A549 (cell line): Measurements from ENCODE around the gene ORAI1.

ENCODE experiments used
- CEBPB ChIP-seq, 2 experiments: fragments of >200 bp in 1 of 2; sonication (Bioruptor Twin) in 1 of 2; formaldehyde crosslinking in 1 of 2; IDR thresholded peaks; 2 replicates each; pipeline ENCODE4 v1.6.1; 2012 to 2016
- EP300 ChIP-seq, 2 experiments: fragments of >200 bp; sonication (Bioruptor Twin); formaldehyde crosslinking; IDR thresholded peaks; 2 replicates in 1 of 2; 3 replicates in 1 of 2; pipeline ENCODE4 v1.6.1; 2016 to 2017
- ESRRA ChIP-seq: fragments of 150-350 bp; IDR thresholded peaks from 2 replicates; pipeline ENCODE4 v1.6.1; 2014; ENCODE audit warnings: mild to moderate bottlenecking, low read length, borderline replicate concordance
- GATA3 ChIP-seq: IDR thresholded peaks from 2 replicates; pipeline ENCODE4 v1.6.1; 2012; ENCODE audit warnings: borderline replicate concordance
- KDM1A ChIP-seq: fragments of 200-600 bp; sonication (generic); IDR thresholded peaks from 2 replicates; pipeline ENCODE4 v1.6.1; 2016; ENCODE audit warnings: low read depth, mild to moderate bottlenecking
- POLR2A ChIP-seq: IDR thresholded peaks from 2 replicates; pipeline ENCODE4 v1.6.1; 2012; ENCODE audit warnings: mild to moderate bottlenecking, low read length
- RFX5 ChIP-seq: fragments of 450-650 bp; IDR thresholded peaks from 2 replicates; pipeline ENCODE4 v1.7.1; 2014; ENCODE audit warnings: antibody characterized with exemption, mild to moderate bottlenecking, moderate library complexity
- TP53 ChIP-seq: fragments of 250-450 bp; sonication (Bioruptor Pico); IDR thresholded peaks from 2 replicates; pipeline ENCODE4 v1.5.0; 2021; ENCODE audit warnings: mild to moderate bottlenecking, moderate library complexity
- ZC3H11A ChIP-seq: fragments of 450-650 bp; IDR thresholded peaks from 2 replicates; pipeline ENCODE4 v1.6.1; 2014; ENCODE audit warnings: antibody characterized with exemption, mild to moderate bottlenecking
- TF ChIP-seq, protein P1 (sequence below): fragments of >200 bp; sonication (Bioruptor Twin); formaldehyde crosslinking; IDR thresholded peaks from 3 replicates; pipeline ENCODE4 v1.5.1; 2016
- TF ChIP-seq, protein P2 (sequence below): IDR thresholded peaks from 2 replicates; pipeline ENCODE4 v1.6.1; 2012
- TF ChIP-seq, protein P3 (sequence below): IDR thresholded peaks from 2 replicates; pipeline ENCODE4 v1.6.1; 2012
- TF ChIP-seq, protein P4 (sequence below): fragments of >200 bp; sonication (Bioruptor Twin); formaldehyde crosslinking; IDR thresholded peaks from 3 replicates; pipeline ENCODE4 v1.6.1; 2016

DNA sequence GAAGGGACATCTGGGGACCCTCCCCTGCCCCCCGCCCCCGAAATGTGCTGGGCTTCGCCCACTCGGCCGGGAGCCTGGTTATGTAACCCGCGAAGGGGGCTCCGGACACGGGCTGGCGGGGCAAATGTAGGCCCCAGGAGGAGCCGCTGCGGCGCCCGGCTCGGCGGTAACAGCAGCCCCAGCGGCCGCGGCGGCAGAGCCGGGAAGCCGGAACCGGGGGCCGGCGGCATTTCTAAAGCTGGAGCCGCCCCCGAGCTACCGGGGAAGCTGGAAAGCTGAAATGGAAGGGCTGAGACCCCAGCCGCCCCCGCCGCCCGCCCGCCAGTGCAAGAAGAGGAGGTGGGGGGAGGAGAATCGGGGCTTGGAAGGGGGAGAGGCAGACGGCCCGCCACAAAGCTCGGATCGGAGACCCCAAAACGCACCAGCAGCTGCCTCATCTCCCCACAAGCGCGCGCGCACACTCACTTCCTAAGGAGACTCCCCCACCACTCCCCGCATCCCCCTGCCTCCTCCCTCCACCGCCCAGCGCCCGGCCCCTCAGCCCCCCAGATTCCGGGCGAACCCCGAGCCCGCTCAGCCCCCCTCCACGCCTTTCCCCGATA, 47.0 kb upstream of the ORAI1 start:
- 0 out of 2 replicates have a peak, but pooled peaks have one; percentile 13 for TF ChIP-seq POLR2A
- no peak for TF ChIP-seq ESRRA
- no peak for TF ChIP-seq EP300 (IDR thresholded peaks at IDR 0.05)
- no peak for TF ChIP-seq GATA3
- TF ChIP-seq, protein P1, sequence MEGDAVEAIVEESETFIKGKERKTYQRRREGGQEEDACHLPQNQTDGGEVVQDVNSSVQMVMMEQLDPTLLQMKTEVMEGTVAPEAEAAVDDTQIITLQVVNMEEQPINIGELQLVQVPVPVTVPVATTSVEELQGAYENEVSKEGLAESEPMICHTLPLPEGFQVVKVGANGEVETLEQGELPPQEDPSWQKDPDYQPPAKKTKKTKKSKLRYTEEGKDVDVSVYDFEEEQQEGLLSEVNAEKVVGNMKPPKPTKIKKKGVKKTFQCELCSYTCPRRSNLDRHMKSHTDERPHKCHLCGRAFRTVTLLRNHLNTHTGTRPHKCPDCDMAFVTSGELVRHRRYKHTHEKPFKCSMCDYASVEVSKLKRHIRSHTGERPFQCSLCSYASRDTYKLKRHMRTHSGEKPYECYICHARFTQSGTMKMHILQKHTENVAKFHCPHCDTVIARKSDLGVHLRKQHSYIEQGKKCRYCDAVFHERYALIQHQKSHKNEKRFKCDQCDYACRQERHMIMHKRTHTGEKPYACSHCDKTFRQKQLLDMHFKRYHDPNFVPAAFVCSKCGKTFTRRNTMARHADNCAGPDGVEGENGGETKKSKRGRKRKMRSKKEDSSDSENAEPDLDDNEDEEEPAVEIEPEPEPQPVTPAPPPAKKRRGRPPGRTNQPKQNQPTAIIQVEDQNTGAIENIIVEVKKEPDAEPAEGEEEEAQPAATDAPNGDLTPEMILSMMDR, result no peak
- no peak for TF ChIP-seq KDM1A
- TF ChIP-seq CEBPB (IDR thresholded peaks at IDR 0.05), result no peak
- TF ChIP-seq, protein P2, sequence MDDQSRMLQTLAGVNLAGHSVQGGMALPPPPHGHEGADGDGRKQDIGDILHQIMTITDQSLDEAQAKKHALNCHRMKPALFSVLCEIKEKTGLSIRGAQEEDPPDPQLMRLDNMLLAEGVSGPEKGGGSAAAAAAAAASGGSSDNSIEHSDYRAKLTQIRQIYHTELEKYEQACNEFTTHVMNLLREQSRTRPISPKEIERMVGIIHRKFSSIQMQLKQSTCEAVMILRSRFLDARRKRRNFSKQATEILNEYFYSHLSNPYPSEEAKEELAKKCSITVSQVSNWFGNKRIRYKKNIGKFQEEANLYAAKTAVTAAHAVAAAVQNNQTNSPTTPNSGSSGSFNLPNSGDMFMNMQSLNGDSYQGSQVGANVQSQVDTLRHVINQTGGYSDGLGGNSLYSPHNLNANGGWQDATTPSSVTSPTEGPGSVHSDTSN, result no peak
- TF ChIP-seq ZC3H11A, result no peak
- TF ChIP-seq, protein P3, sequence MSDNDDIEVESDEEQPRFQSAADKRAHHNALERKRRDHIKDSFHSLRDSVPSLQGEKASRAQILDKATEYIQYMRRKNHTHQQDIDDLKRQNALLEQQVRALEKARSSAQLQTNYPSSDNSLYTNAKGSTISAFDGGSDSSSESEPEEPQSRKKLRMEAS, result no peak
- TF ChIP-seq, protein P4, sequence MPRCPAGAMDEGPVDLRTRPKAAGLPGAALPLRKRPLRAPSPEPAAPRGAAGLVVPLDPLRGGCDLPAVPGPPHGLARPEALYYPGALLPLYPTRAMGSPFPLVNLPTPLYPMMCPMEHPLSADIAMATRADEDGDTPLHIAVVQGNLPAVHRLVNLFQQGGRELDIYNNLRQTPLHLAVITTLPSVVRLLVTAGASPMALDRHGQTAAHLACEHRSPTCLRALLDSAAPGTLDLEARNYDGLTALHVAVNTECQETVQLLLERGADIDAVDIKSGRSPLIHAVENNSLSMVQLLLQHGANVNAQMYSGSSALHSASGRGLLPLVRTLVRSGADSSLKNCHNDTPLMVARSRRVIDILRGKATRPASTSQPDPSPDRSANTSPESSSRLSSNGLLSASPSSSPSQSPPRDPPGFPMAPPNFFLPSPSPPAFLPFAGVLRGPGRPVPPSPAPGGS, result no peak
- TF ChIP-seq RFX5, result no peak
- TF ChIP-seq TP53 (CRISPR knock-in tag), result no peak
